Activated CD8-positive, alpha-beta T cell treated with anti-CD3 and anti-CD28 coated beads, Interleukin-2, amount 10 ng/mL, durations not matched to agents 7 days and 5 days (primary cell): Measurements from ENCODE around the gene SCML2. TPM values are rescaled to one million over a fixed set of nuclear protein-coding genes. Genes with fewer than 3 reads are reported as not detected.
"Not testable (repeated sequence)": the region's sequence is repeated elsewhere in the genome, so short reads cannot be mapped to it uniquely, and the experiment has no call there.

ENCODE experiments used
- ATAC-seq: fragments of 150-1000 bp; cut with Tn5 transposase; one replicate; pipeline ENCODE4 v1.10.0; 2021; ENCODE audit warnings: moderate library complexity
- CTCF ChIA-PET: fragments of 350-600 bp; sonication (Branson Sonifier 250); formaldehyde crosslinking; loops from one replicate; lab custom pipeline; 2021; ENCODE audit warnings: antibody characterized with exemption; lab: Charles Lee
- POLR2A ChIA-PET: fragments of 350-600 bp; sonication (Branson Sonifier 250); formaldehyde crosslinking; loops from one replicate; lab custom pipeline; 2021; ENCODE audit warnings: antibody characterized with exemption; lab: Charles Lee
- DNase-seq: peaks from one replicate; pipeline ENCODE4 v3.0.0-alpha.2; 2020
- H3K27ac Mint-ChIP-seq: one replicate; pipeline ENCODE4 v1.8.0; 2021; ENCODE audit warnings: mild to moderate bottlenecking, mixed read lengths
- H3K27me3 Mint-ChIP-seq: one replicate; pipeline ENCODE4 v1.8.0; 2021; ENCODE audit warnings: low read depth, mixed read lengths
- H3K36me3 Mint-ChIP-seq: one replicate; pipeline ENCODE4 v1.8.0; 2021; ENCODE audit warnings: low read depth, mixed read lengths
- H3K4me1 Mint-ChIP-seq: one replicate; pipeline ENCODE4 v1.8.0; 2021; ENCODE audit warnings: low read depth, mixed read lengths
- H3K4me3 Mint-ChIP-seq: one replicate; pipeline ENCODE4 v1.8.0; 2021; ENCODE audit warnings: mild to moderate bottlenecking, mixed read lengths
- H3K9me3 Mint-ChIP-seq: one replicate; pipeline ENCODE4 v1.8.0; 2022; ENCODE audit warnings: mixed read lengths; ENCODE audit not compliant: insufficient read depth
- total RNA-seq, 2 experiments: library from RNA; stranded (reverse); gene quantifications; one replicate each; pipeline ENCODE4 v1.2.3, GENCODE V29; 2021

The SCML2 gene
- total RNA-seq, result 1 to 10 TPM; 2.2 TPM

GRCh38 chrX:18354369-18355223 is at the start of gene SCML2:
Gene SCML2 (minus strand): TSS chrX:18354688. CDS start chrX:18334071, 20,617 bp downstream.
- peaks cover 22% of the 10 kb centered on the region for H3K27me3 Mint-ChIP-seq
- CTCF ChIA-PET, result interaction anchor here (1.2 kb wide), 1 partner anchor 19 kb away, joined by 3 read pairs; no protein-coding TSS in a partner anchor
- ATAC-seq (peak; percentile 70), DNase-seq (peak; percentile 34)
- H3K9me3 Mint-ChIP-seq, result no peaks in the 10 kb centered on the region
- peaks cover 9% of the 10 kb centered on the region for H3K4me1 Mint-ChIP-seq
- POLR2A ChIA-PET, result interaction anchor here (0.6 kb wide), 2 partner anchors 36 to 409 kb away, joined by 3 read pairs; no protein-coding TSS in a partner anchor
- peak within 1 kb of the TSS; percentile 20 for H3K27ac Mint-ChIP-seq
- no peaks in the 10 kb centered on the region for H3K36me3 Mint-ChIP-seq
- peak within 1 kb of the TSS; percentile 69 for H3K4me3 Mint-ChIP-seq

- Mint-ChIP-seq H3K4me3 (no peak overlapping the region), H3K36me3 (no peaks in the 10 kb centered on the region), H3K27me3 (no peaks in the 10 kb centered on the region), H3K4me1 (no peaks in the 10 kb centered on the region), H3K27ac (no peak overlapping the region), H3K9me3 (no peaks in the 10 kb centered on the region)
- ChIA-PET CTCF (no interaction called here), POLR2A (no interaction called here)
- DNase-seq, result no peak
- no peak for ATAC-seq
Measured at GRCh38 chrX:18401848-18402213, 47.3 kb upstream of the SCML2 start.

- no peaks in the 10 kb centered on the region for H3K36me3 Mint-ChIP-seq
- no peak overlapping the region for H3K4me3 Mint-ChIP-seq
- ChIA-PET POLR2A (no interaction called here), CTCF (no interaction called here)
- no peak overlapping the region for H3K27ac Mint-ChIP-seq
- no peaks in the 10 kb centered on the region for H3K9me3 Mint-ChIP-seq
- DNase-seq, result no peak
- ATAC-seq, result no peak
- H3K27me3 Mint-ChIP-seq, result no peaks in the 10 kb centered on the region
- H3K4me1 Mint-ChIP-seq, result no peaks in the 10 kb centered on the region
Measured at GRCh38 chrX:18394477-18394876, 40.0 kb upstream of the SCML2 start.

- POLR2A ChIA-PET, result no interaction called here
Measured at GRCh38 chrX:18390941-18391538, 36.6 kb upstream of the SCML2 start.

GRCh38 chrX:18389966-18390365 is 35.5 kb upstream of the SCML2 start:
- H3K4me3 Mint-ChIP-seq, result no peak overlapping the region
- no peak overlapping the region for H3K27ac Mint-ChIP-seq
- no peak for ATAC-seq
- CTCF ChIA-PET, result interaction anchor here (2.2 kb wide), 1 partner anchor 944 kb away, joined by 7 read pairs; no protein-coding TSS in a partner anchor
- no peaks in the 10 kb centered on the region for H3K9me3 Mint-ChIP-seq
- no peaks in the 10 kb centered on the region for H3K27me3 Mint-ChIP-seq
- POLR2A ChIA-PET, result no interaction called here
- no peak for DNase-seq
- H3K36me3 Mint-ChIP-seq, result no peaks in the 10 kb centered on the region
- no peaks in the 10 kb centered on the region for H3K4me1 Mint-ChIP-seq

More at GRCh38 chrX:18390941-18391538, 36.6 kb upstream of the SCML2 start:
- no peak for ATAC-seq
- no peak overlapping the region for H3K4me3 Mint-ChIP-seq
- no peak overlapping the region for H3K27ac Mint-ChIP-seq
- DNase-seq, result peak; percentile 68
- no peaks in the 10 kb centered on the region for H3K4me1 Mint-ChIP-seq
- H3K27me3 Mint-ChIP-seq, result no peaks in the 10 kb centered on the region
- no peaks in the 10 kb centered on the region for H3K36me3 Mint-ChIP-seq
- H3K9me3 Mint-ChIP-seq, result no peaks in the 10 kb centered on the region
- CTCF ChIA-PET, result interaction anchor here (2.2 kb wide), 1 partner anchor 942 kb away, joined by 7 read pairs; no protein-coding TSS in a partner anchor

GRCh38 chrX:18377796-18378195 is 23.3 kb upstream of the SCML2 start:
- no peak for ATAC-seq
- Mint-ChIP-seq H3K4me1 (peaks cover 4% of the 10 kb centered on the region), H3K4me3 (no peak overlapping the region), H3K36me3 (no peaks in the 10 kb centered on the region), H3K27ac (no peak overlapping the region), H3K9me3 (no peaks in the 10 kb centered on the region), H3K27me3 (peaks cover 3% of the 10 kb centered on the region)
- DNase-seq, result peak; percentile 39
- ChIA-PET CTCF (interaction anchor here (1.0 to 2.4 kb wide), 3 partner anchors 432 to 633 kb away, joined by 3 to 14 read pairs (median 4); no protein-coding TSS in a partner anchor), POLR2A (no interaction called here)

- H3K4me3 Mint-ChIP-seq, H3K9me3 Mint-ChIP-seq, CTCF ChIA-PET, H3K36me3 Mint-ChIP-seq, DNase-seq, H3K4me1 Mint-ChIP-seq, H3K27me3 Mint-ChIP-seq, POLR2A ChIA-PET, H3K27ac Mint-ChIP-seq, ATAC-seq: not testable (repeated sequence)
Measured at GRCh38 chrX:18375131-18375805, 20.8 kb upstream of the SCML2 start.

GRCh38 chrX:18369096-18369495 is 14.6 kb upstream of the SCML2 start:
- POLR2A ChIA-PET, ATAC-seq, H3K9me3 Mint-ChIP-seq, CTCF ChIA-PET, DNase-seq, H3K27me3 Mint-ChIP-seq, H3K4me3 Mint-ChIP-seq, H3K27ac Mint-ChIP-seq, H3K4me1 Mint-ChIP-seq, H3K36me3 Mint-ChIP-seq: not testable (repeated sequence)

GRCh38 chrX:18368402-18368801 is 13.9 kb upstream of the SCML2 start:
- CTCF ChIA-PET, result no interaction called here
- no peak for ATAC-seq
- H3K27ac Mint-ChIP-seq, result no peak overlapping the region
- H3K36me3 Mint-ChIP-seq, result no peaks in the 10 kb centered on the region
- no peak for DNase-seq
- H3K27me3 Mint-ChIP-seq, result peaks cover 3% of the 10 kb centered on the region
- POLR2A ChIA-PET, result no interaction called here
- no peak overlapping the region for H3K4me3 Mint-ChIP-seq
- no peaks in the 10 kb centered on the region for H3K4me1 Mint-ChIP-seq
- H3K9me3 Mint-ChIP-seq, result no peaks in the 10 kb centered on the region

GRCh38 chrX:18360867-18361266 is 6.4 kb upstream of the SCML2 start:
- ChIA-PET POLR2A (no interaction called here), CTCF (no interaction called here)
- Mint-ChIP-seq H3K27ac (no peak overlapping the region), H3K27me3 (peaks cover 13% of the 10 kb centered on the region), H3K36me3 (no peaks in the 10 kb centered on the region), H3K9me3 (no peaks in the 10 kb centered on the region), H3K4me3 (no peak overlapping the region), H3K4me1 (no peaks in the 10 kb centered on the region)
- DNase-seq, result no peak
- ATAC-seq, result no peak

GRCh38 chrX:18353931-18354368 is 538 bp downstream of the SCML2 start:
- peaks cover 9% of the 10 kb centered on the region for H3K4me1 Mint-ChIP-seq
- peak; percentile 75 for ATAC-seq
- ChIA-PET POLR2A (no interaction called here), CTCF (no interaction called here)
- H3K27me3 Mint-ChIP-seq, result peaks cover 20% of the 10 kb centered on the region
- peak; percentile 22 for DNase-seq
- H3K27ac Mint-ChIP-seq, result no peak overlapping the region
- no peaks in the 10 kb centered on the region for H3K36me3 Mint-ChIP-seq
- H3K9me3 Mint-ChIP-seq, result no peaks in the 10 kb centered on the region
- H3K4me3 Mint-ChIP-seq, result peak overlapping the region; percentile 69
